Left renal cortex interstitium (tissue), 4 donors: ENCODE data around the gene OPHN1. TPM values are rescaled to one million over a fixed set of nuclear protein-coding genes. Genes with fewer than 3 reads are reported as not detected.

Experiments used
- DNase-seq, 4 donors: peaks; one replicate each; pipeline ENCODE4 v3.0.0-alpha.2; 2013; ENCODE audit warnings: low read depth in 4 of 4, low spot score in 2 of 4, missing footprints in 1 of 4
- polyA plus RNA-seq, 4 donors: library from polyadenylated mRNA; unstranded; fragments of 120-200 nt; gene quantifications; one replicate each; pipeline ENCODE4 v1.2.1, GENCODE V29; 2013; ENCODE audit not compliant: insufficient read length in 4 of 4

The OPHN1 gene
- polyA plus RNA-seq, 4 donors = 8.1 to 9.7 (median 8.7) TPM

DNA sequence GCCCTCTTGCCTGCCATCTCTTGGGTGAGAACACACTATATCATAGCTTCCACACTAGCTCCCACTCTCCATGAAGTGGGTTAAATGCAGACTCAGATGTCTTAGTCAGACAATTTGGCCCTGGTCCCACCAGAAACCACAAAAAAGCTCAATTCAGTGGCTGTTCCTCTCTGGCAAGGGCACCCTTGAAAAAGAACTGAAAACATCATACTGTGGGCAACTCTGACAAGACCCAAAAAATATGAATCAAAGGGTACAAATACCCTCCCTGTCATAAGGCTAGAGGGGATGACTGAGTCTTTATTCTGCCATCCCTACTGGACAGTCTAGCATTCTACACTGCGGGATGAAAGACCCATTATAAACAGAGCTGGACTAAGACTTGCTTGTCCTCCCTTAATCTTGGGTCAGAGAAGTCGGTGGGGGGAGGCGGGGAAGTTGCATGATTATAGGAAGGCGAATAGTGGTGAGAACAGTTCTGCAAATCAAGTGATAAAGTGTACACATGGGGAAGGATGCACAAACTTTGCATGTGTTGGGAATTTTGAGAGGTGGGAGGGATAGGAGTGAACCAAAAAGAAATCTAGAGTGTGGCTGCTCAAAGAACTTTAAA, 172.1 kb downstream of the OPHN1 start:
- DNase-seq = no peak

DNA sequence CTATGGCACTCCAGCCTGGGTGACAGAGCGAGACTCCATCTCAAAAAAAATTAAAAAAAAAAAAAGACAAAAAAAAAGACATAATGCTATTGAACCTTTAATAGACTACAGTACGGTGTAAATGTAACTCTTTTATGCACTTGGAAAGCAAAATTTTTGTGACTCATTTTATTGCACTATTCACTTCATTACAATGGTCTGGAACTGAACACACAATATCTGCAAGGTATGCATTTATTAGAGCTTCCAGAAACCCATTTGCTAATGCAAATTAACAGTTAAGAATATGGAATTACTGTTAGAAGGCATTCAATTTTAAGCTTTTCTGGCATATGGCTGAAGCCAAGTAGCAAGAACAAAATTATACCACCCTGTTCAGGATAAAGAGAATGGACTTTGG, 176.3 kb downstream of the OPHN1 start:
- no peak for DNase-seq

DNA sequence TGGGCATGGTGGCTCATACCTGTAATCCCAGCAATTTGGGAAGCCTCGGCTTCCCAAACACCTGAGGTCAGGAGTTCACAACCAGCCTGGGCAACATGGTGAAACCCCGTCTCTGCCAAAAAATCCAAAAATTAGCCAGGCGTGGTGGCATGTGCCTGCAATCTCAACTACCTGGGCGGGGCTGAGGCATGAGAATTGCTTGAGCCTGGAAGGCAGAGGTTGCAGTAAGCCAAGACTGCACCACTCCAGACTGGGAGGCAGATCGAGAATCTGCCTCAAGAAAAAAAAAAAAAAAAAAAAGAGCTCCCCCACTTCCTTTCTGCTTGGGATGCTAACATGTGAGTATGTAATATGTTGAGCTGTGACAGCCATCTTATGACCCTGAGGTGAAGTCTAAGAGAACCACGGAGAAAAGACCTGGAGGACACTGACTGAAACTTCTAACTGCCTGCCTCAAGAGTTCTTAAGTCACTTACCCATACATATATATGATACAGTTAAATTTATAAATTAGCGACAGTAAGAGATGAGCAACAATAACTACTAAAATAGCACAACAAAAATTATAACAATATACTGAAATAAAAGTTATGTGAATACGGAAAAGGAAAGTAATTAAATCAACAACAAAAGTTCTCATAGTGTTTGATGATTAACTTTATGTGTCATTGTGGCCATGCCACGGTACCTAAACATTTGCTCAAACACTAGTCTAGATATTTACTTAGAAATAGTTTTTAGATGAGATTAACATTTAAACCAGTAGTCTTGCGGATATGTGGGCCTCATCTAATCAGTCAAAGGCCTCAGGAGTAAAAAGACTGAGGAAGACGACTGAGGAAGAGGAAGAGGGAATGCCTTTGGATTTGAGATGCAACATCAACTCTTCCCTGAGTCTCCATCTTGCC, 178.3 kb downstream of the OPHN1 start:
- DNase-seq = no peak

DNA sequence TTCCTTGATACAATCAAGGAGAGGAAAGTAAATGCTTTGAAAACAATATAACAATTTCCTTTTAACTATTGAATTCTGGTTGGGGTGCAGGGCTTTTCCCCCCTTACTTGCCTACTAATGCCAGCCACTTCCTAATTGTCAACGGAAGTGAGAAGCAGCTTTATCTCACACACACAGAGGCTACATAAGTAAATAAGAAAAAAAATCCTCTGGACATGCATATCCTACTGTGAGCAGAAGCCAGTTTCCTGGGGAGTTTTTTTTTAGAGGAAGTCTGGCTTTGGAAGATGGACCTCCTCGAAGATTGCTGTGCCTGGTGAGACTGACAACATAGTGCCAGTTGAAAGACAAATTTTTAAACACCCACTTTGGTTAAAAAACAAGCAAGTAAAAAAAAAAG, 180.6 kb downstream of the OPHN1 start:
- no peak for DNase-seq

DNA sequence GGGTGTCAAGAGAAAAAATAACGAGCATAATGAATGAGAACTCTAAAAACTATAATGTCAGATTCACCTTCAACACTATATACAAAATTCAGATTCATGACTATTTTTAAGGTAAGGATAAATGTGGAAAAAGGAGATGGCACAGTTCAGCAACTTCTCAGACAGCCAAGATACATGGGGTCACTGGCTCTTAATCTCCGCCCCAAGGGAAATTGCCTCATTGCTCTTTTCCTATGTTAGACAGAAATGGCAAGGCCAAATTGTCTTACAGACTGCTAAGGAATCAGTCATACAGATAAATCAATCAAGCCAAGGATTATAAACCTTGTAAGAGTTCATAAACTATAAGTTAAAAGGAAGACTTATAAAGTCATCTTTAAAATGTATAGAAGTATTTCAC, 183.4 kb downstream of the OPHN1 start:
- no peak for DNase-seq

DNA sequence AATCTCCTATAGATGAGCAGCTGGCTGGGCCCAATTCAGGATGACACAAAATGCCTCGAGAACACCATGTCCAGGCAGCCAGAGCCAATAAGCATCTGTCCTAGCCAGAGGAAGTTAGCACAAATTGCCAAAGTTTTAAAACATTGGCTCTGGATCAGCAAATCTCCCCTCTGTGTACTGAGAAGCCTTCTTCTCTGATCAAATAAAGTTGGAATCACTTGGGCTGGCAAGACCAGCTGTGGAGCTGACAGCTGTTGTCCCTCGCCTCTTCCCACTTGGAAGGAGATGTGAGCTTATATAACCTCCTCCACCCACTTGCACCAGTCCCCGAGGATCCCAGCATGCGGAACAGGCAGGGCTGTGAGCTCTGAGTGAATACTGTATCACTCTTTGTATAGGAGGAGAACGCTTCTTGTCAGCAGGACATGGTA, 183.9 kb downstream of the OPHN1 start:
- DNase-seq = no peak

DNA sequence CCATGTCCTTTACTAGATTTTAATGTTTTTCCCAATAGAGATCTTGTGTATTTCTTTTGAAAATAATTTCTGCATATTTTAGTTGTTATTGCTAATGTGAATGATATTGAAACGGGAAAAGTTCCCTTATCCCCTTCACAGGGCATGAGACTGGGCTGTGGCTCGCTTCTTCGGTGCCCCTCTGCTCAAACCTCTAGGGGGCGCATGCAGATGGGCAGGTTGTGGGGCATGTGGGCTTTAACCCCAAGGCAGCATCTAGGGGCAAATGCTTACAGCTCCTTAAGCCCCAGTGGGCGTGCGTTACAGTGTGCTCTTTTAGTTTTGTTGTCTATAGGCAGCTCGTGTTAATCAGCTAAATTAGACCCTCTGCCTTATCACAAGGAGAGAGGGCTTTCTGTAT, 194.7 kb downstream of the OPHN1 start:
- no peak for DNase-seq

DNA sequence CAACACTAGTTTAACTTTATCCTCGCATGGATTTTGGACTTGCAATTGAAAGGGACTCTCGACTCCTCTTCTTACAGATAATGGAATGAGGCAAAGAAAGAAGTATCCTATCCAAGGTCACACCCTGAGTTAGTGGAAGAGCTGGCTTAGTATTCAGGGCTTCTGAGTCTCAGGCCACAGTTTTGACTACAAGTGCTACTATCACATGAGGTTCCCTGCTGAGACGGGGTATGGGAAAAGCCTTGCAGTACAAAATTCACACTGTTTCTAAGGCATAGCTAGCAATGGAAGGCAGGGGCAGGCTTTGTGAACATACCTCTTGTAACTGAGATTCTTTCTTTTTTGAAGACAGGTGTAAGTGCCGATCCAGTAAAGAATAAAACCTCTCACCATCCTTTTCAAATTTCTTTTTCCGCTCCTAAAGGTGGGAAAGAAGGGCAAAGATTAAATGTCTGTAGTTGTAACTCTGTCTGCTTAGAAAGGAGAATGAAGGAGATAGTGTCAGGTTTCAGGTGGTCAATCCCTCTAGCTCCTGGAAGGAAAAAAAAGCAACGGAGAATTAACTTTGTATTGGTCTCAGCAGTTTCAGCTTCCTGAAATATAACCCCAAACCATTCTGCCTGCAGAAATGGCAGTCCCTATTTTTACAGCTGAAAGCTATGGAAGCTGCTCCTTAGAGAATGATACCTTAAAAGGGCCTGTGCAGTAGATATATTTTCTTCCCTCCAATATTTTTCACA, 199.0 kb downstream of the OPHN1 start:
- peak in 1 of 4 donors; percentile 2 for DNase-seq

DNA sequence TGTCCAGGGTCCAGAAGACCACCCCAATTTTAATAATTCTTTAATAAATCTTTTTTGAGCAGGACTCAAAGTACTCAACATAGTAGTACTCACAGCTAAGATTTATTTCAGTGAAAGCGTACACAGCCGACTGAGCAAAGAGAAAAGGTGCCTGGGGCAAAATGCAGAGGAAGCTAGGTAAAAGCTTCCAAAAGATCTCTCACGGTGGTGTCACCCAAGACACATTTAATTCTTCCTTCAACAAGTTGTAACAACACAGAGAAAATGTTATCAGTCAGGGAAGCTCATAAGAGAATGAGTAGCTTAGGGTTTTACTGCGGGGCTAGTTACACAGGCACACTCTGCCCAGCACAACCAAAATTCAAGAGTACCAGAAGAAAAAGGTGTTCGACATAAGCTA, 201.1 kb downstream of the OPHN1 start:
- DNase-seq = no peak

DNA sequence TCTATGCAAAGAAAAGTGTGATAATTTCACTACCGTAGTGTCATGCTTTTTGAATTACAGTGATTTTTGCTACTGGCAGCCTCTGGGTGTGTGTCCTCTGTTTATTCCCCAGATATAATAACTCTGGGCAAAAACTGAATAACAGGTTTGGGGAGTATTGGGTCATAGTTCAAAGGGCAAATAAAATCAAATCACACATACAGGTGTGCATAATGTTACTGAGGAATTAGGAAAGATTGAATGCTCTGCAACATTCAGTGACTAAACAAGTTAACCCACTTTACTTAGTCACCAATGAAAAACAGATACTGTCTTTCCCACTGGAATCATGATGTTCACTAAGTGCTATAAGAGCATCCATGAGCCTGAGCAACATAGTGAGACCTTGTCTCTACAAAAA, 224.3 kb downstream of the OPHN1 start:
- no peak for DNase-seq

DNA sequence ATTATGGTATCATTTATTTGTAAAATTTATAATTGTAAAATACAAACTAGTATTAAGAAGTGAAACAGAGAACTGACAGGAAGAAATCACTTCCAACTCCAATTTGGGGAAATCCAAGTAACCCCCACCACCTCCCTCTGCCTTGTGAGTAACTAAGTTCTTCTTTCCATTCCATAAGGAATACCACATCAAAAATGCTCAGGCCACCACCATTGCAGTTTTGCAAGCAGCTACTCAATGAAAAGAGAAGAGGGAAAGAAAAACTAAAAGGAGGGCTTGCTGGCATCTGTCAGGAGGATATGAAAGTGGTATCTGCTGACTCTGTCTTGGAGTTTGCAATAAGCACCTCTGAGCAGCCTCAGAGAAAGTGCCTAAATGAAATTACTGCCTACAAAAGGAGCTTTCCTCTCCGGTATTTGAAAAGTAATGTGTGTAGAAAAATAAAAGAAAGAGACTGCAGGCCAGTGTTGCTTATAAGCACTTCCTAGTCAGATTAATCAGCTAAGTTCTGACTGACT, 228.7 kb downstream of the OPHN1 start:
- DNase-seq = no peak

DNA sequence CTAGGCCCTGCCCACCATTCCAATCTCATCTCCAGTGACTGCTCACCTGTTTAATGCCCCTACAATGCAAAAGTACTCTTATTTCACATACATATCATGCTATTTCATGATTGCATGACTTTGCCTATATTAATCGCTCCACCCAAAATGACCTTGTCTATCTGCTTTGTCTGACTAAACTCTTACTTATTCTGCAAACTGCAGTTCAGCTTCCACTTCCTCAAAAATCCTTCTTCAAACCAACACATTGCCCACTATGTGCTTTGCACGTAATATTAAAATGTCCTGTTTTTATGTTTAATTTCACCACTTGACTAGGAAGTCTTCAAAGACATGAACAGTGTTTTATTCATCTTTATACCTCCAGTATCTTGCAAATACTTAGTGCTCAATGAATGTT, 229.6 kb downstream of the OPHN1 start:
- DNase-seq = no peak

DNA sequence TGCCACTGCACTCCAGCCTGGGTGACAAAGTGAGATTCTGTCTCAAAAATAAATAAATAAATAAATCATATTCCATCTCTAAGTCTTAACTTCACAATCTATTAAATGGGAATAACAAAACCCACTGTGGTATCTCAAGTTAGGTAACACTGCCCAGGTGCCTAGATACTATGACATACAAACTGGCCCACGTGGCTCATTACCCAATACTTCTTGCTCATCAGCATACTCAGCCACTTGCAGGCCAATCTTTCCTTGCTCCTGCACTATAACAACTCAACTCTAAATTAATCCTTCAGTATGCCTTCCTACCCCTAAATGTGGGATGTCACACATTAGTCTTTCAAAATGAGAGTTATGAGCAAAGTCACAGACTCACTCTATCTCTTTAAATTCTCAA, 230.1 kb downstream of the OPHN1 start:
- DNase-seq = no peak

DNA sequence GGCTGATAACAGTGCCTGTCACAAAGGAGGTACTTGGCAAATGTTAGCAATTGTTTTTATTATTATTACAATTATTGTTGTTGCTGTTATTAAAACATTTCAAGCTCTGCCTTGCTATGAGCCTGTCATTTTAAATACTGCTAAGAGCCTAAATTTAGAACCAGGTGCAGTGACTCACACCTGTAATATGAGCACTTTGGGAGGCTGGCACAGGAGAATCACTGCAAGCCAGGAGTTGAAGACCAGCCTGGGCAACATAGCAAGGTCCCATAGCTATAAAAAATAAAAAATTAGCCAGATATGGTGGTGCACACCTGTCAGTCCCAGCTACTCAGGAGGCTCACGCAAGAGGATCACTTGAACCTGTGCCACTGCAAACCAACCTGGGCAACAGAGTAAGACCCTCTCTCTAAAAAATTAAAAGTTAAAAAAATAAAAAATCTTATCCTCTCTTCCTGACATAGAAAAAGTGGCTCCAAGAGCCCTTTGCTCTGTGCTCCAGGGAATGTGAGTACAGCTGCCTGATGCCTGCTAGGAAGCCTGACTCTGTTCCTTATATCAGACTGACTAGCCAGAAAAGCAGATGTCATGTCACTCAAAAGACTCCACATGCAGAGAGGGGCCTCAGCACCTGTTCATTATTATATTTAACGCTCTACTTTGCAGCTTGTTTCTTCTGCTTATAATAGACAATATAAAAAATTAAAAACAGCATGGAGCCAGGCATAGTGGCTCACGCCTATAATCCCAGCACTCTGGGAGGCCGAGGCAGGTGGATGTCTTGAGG, 234.0 kb downstream of the OPHN1 start:
- no peak for DNase-seq

DNA sequence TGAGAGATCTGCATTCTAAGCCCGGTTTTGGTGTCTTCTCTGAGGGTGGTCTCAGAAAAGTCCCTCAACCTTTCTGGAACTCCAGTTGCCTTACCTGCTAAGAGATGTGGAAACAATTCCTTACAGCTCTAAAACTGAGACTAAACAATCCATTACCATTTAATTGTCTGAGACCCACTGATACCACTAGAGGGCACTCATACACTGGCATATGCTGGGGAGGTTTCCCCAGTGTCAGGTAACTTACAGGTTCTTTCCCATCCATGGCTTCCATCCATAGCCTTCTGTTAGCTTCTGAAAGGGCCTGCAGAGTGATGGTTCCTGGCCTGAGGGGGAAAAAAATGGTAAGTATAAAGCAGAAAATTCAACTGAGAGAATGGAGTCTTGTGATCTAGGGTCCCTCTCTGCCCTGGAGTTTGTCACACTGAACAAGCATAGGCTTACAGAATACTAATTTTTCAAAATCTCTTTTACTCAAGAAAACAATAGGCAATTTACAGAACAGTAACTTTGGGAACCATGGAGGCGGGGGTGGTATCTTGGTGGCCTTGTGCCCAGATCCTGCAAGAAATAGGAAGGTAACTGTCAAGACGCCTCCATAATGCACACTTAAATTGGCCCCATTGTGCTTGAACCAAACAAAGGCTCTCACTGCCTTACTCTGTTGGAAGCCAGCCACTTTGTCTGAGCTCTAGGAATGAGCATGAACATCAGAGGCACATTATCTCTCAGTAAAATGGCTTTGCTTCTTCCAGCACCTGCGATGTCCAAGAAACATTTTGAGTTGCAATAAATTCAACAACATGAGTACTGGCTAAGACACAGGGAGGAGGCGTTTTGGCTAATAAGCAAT, 236.1 kb downstream of the OPHN1 start:
- peak in 2 of 4 donors; percentile 18 to 38 for DNase-seq

DNA sequence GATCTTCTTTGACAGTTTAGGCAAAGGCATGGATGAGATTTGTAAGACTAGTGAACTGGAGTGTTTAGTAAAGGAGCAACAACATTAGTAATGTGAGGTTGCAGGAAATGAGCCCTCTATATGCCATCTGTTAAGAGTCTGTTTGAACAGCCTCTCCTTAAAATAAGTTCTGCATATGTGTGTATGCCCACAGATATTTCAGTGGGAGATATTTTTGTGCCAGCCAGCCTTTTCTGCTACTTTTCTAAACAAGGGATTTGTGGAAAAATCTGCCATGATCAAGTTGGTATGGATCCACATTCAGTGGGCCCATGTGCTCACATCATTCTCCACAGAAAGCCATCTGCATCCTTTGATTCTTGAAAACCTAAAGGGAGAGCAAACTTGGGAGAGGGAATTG, 237.7 kb downstream of the OPHN1 start:
- DNase-seq = no peak

DNA sequence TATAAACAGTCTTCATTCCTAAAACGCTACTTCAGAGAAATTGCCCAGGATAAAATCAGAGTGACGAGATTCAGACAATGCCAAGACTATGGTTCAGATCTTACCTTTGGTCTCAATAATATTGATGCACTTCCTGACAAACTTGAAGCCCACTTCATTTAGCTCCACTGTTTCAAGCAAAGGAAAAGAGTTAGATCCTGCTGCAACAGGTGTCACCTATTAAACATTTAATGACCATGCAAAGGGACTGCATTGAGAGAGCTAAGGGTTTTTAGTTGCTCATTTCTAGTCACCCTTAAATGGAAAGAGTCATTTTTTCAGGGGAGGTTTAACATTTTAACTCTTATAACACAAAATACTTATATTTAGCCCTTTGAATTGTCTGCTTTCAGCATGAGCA, 239.5 kb downstream of the OPHN1 start:
- DNase-seq = no peak

DNA sequence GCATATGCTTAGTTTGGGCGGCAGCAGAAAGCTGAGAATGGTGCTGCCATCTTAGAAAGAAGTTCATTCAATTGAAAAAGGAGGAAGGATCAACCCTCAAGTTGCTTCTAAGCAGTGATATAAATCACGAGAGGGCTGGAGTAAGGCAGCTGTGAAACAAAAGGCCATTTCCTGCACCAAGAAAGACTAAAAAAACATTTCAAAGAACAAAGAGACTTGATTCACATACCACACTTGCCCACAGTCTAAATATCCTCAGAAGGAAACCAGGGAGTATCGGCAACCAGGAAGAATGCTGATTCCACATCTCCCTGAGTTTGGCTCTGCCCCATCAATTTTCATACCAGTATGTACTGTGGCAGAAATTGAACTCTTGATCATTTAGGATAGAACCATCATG, 240.1 kb downstream of the OPHN1 start:
- no peak for DNase-seq

DNA sequence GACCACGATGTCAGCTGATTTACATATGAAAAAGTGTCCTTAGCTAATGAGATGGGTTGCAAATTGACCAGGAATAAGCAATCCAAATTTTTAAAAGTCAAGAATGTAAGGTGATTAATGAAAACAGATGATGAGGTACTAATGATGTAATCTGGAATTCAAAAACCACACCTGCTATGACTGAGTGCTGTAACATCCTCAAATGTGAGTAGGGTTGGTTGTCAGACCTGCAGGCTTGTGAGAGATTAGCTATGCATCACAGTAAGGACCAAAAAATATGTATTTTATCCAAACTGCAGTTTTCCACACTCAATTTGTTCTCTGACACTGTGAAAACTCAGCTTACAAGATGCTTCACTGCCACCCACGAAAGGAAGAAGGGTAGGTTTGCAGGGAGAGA, 242.5 kb downstream of the OPHN1 start:
- DNase-seq = no peak
